Measurements from ENCODE around the gene RANBP3L.
"Not testable (repeated sequence)": the region's sequence is repeated elsewhere in the genome, so short reads cannot be mapped to it uniquely, and the experiment has no call there.

Gene RANBP3L, protein sequence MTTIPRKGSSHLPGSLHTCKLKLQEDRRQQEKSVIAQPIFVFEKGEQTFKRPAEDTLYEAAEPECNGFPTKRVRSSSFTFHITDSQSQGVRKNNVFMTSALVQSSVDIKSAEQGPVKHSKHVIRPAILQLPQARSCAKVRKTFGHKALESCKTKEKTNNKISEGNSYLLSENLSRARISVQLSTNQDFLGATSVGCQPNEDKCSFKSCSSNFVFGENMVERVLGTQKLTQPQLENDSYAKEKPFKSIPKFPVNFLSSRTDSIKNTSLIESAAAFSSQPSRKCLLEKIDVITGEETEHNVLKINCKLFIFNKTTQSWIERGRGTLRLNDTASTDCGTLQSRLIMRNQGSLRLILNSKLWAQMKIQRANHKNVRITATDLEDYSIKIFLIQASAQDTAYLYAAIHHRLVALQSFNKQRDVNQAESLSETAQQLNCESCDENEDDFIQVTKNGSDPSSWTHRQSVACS

GRCh38 chr5:36301858-36302603, at the start of gene RANBP3L:
Gene RANBP3L, minus strand, starts transcription at chr5:36301902. Its CDS starts 486 bp downstream, at chr5:36301416.
- peak; percentile 1 for DNase-seq

DNA sequence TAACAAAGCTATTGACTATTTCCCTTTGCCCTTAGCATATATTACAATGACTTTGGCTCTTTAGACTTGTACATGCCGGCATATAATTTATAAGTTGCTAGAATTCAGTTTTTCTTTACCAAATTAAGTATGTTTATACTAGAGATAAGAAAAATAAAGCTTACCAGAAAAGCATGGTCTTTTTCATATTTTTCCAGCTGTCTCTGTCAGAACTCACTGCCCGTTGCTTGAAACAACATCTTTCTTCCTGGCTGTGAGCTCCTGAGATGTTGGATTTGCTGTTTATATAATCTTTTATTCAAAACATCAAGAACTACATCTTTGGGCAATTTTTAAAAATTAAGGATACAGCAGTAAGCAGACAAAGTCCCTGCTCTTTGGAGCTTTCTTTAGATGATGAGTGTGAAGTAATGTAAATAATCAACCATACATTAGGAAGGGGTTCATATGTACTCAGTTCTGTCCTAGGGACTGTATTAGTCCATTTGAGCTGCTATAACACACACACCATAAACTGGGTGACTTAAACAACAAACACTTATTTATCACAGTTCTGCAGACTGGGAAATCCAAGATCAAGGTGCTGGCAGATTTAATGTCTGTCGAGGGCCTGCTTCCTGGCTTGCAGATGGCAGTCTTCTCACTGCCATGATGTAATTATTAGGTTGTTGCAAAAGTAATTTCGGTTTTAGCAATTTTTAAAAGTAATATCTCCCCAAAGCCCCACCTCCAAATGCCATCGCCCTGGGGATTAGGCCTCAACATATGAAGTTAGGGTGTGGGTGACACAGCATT, 45.4 kb upstream of the RANBP3L start:
- no peak for DNase-seq

GRCh38 chr5:36344899-36345298, 43.2 kb upstream of the RANBP3L start:
- no peak for DNase-seq

DNA sequence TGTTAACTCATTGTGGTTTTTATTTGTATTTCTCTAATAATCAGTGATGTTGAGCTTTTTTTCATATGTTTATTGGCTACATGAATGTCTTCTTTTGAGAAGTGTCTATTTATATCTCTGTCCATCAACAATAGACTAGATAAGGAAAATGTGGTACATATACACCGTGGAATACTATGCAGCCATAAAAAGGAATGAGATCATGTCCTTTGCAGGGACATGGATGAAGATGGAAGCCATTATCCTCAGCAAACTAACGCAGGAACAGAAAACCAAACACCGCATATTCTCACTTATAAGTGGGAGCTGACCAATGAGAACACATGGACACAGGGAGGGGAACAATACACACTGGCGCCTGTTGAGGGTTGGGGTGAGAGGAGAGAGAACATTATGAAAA, 40.0 kb upstream of the RANBP3L start:
- not testable (repeated sequence) for DNase-seq

DNA sequence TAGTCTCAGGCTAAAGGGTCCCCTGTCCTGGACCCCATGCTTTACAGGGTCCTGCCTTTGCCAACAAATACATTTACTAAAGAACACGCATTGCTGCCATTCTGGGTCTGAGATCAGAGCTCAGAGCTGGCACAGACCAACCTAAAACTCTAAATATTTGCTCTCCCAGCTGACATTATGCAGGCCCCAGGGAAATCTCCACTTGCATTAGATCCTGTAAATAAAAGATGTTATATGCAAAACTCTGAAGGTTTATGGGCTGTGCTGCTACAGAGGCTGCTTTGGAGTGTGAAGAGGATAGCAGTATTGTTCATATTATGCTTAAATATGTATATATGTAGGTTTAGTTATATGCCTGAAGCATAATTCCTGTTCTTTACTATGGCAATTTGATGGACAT, 35.9 kb upstream of the RANBP3L start:
- DNase-seq: no peak

GRCh38 chr5:36334315-36334714, 32.6 kb upstream of the RANBP3L start:
- DNase-seq: no peak

DNA sequence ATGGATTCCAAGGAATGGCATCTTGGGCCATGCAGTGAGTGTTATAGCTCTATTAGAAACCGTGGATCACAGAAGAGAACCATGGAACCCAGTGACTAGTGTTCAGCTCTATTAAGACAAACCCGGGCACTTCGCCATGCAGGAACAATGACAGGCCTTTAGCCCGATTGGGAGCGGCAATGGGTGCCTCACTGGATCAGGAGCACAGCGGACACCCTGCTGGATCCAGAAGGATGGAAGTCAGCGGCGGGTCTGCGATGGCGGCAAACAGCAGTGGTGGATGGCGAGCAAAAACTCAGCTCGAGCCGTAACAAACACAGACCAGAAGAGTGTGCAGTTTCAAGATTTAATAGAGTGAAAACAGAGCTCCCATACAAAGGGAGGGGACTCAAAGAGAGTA, 31.0 kb upstream of the RANBP3L start:
- DNase-seq: not testable (repeated sequence)

GRCh38 chr5:36325196-36325595, 23.5 kb upstream of the RANBP3L start:
- DNase-seq: no peak

DNA sequence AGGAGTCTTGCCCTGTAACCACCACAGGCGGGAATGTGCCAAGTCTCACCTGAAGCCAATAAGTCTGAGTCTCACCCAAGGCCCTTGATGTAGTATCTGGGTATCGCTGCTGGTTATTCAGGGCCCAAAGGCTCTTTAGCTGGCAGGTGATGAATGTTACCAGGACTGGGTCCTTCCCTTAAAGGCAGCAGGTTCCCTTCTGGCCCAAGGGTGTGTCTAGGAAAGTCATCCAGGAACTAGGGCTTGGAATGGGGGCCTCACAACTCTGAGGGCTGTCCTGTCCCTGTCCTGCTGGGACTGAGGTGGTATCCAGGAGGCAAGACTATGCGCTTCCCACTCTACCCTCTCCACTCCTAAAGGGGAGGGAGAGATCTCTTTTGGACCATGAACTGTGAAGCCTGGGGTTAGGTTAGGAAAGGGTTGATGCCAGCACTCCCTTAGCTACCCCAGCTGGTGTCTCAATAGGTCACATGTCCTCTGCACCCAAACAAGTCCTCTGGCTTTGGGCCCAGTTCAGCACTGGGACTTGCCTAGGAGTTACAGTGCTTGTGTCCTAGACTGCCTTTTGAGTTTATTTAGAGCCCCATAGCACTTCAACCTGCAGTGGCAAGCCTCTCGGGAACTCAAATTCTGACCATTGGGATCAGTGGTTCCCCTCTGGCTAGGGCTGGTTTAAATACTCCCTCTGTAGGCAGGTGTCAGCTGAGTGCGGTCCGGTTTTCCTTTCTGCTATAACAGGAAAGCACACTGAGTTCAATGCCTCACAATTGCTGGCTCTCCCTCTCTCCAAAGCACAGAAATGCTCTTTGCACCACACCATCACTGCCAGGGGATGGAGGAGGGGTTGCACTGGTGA, 22.5 kb upstream of the RANBP3L start:
- DNase-seq: peak; percentile 22

DNA sequence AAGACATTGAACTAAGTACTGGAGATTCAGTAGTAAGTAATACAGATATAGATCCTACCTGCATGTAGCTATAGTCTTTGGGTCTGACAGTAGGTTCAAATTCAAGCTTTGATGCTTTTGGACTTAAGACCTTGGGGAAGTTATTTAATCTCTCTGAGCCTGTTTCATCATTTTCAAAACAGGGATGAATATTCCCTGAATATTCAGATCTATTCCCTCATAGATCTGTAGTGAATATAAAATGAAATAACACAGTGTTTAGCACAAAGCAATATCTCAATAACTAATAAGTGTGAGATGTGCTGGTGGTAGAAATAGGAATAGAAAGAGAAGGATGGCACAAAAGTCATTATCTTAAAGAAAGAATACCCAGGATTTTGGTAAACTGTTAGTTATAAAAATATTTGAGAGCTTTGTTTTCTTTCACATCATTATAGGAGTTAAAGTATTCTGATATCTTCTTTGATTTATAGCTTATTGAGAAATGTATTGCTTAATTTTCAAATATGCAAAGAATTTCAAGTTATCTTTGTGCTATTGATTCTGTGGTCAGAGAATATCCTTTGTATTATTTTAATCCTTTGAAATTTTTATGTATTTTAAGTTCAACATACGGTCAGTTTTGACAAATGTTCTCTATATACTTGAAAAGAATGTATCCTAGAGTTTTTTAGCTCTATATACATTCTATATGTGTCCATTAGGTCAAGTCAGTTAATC, 11.4 kb upstream of the RANBP3L start:
- DNase-seq: no peak

GRCh38 chr5:36311956-36312355, 10.3 kb upstream of the RANBP3L start:
- DNase-seq: no peak

- DNase-seq: no peak
Measured at GRCh38 chr5:36310138-36310537, 8.4 kb upstream of the RANBP3L start.

DNA sequence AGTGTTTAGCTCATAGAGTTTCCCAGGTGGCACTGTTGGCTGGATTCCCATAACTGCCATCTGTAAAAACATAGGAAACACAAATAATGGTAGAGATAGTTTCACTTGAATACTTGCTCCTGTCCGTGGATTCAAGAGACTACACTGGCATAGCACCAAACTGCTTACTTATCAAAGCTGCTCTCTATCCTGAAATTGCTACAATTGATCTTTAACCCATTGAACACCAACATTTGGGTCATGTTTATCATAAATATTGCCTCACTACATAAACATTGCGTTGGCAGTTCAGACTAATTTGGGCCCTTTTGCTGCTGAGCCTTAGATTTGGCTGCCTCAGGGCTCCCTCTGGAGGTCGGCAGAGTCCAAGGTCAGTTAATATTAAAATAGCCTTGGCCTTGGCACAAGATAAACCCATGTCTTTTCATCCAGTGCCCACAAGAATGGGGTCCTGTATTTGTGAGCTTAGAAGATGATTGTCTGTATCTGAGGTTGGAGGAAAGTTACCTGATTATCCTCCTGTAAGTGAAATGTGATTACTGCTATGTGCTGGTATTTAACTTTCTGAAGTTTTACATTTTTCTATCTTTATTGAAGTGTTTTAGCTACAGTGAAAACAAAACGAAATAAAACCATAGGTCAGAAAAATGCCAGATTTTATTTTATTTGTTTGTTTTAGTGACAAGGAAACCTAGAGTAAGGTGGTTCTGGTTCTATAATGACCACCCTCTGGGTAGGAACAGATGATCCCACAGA, 4.0 kb upstream of the RANBP3L start:
- peak; percentile 82 for DNase-seq

- DNase-seq: no peak
Measured at GRCh38 chr5:36304095-36304805, 2.5 kb upstream of the RANBP3L start.

DNA sequence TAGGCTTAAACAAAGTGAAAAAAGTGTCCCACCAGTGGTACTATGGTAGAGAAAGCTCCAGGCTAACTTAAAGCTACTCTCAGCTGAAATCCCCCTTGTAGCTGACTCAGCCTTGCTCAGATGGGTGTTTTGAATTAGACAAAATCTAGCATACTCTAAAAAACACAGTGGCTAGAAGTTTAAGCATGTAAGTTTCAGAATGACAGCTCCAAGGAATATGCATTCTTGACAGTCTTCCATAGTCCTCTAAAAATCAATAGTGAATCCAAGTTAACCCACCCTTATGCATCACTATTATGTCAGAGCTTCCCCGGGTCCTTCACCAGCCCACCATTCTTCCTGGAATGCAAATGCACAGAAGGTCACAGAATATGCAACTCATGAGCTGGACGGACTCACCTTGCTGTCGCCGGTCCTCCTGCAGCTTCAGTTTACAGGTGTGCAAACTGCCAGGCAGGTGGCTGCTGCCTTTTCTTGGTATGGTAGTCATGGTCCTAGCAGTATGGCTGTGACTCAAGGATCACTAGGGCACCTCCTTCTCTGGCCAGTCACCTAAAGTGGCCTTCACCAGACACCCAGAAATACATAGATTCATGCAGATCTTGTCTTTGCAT, 668 bp downstream of the RANBP3L start:
- no peak for DNase-seq

DNA sequence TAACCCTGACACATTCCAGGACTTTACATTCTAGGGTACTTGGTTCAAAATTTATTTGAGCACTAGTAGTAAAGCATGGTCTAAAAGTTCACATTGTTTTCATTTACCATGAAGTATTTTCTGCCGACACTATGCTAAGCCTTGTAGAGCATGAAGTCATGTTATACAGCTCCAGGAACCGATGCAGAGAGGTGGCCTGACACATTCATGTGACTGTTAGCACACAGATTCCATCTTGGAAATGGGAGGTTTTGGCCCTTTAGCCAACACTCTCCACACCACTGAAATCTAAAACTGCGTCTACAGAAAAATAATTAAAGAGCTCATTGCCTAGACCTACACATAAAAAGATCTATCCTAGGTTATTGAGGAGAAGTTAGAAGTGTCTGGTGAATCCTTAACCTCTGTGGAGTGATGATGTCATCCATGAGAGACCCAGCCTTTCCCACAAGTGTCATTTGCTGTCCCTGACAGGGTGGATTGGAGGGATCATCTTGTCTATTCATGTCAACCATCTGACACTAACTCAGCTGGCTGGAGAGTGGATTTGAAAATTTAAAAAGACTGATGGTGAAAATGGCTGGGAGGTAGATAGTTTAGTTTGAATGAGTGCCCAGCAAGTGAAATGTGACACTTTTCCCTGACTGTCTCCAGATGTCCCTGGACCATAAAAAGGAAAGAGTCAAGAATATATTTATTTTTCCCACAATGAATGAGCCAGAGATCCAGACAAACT, 1.3 kb downstream of the RANBP3L start:
- no peak for DNase-seq

DNA sequence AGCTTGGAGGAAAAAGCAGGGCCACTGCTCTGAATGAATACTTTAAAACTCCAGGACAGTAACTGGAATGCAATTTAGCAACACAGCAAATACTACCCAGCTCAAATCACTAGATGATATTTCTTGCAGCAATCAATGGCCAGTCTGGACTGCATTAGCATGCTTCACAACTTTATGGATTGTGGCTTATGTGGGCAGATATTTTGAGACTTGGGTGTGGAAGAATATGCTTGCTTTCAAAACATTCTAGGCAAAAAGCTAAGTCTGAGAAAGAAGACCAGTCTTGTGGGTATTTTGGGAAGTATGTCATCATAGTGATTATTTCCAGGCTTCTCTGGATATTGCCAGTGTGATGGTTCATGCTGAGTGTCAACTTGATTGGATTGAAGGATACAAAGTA, 3.1 kb downstream of the RANBP3L start:
- DNase-seq: no peak

GRCh38 chr5:36297653-36298052, 4.0 kb downstream of the RANBP3L start:
- DNase-seq: no peak
